ENCODE data around the gene ANKRD30B.
"Not testable (repeated sequence)": the region's sequence is repeated elsewhere in the genome, so short reads cannot be mapped to it uniquely, and the experiment has no call there.

Gene ANKRD30B

GRCh38 chr18:14851533-14851932, 103.6 kb downstream of the ANKRD30B start:
- DNase-seq (ENCODE audit: low read depth, low spot score), result not testable (repeated sequence)

- DNase-seq (ENCODE audit: low read depth, low spot score), result not testable (repeated sequence)
These were observed 107.7 kb downstream of the ANKRD30B start for GRCh38 chr18:14855634-14856033.

- not testable (repeated sequence) for DNase-seq (ENCODE audit: low read depth, low spot score)
These were observed 108.3 kb downstream of the ANKRD30B start for GRCh38 chr18:14856256-14856655.

GRCh38 chr18:14858514-14858913, 110.5 kb downstream of the ANKRD30B start:
- DNase-seq (ENCODE audit: low read depth, low spot score), result not testable (repeated sequence)

- DNase-seq (ENCODE audit: low read depth, low spot score), result not testable (repeated sequence)
These were observed 112.0 kb downstream of the ANKRD30B start for GRCh38 chr18:14859995-14860394.

GRCh38 chr18:14866426-14866825, 118.5 kb downstream of the ANKRD30B start:
- not testable (repeated sequence) for DNase-seq (ENCODE audit: low read depth, low spot score)

GRCh38 chr18:14867988-14868387, 120.0 kb downstream of the ANKRD30B start:
- not testable (repeated sequence) for DNase-seq (ENCODE audit: low read depth, low spot score)

- not testable (repeated sequence) for DNase-seq (ENCODE audit: low read depth, low spot score)
These were observed 120.9 kb downstream of the ANKRD30B start for GRCh38 chr18:14868825-14869224.

GRCh38 chr18:14878826-14879225, 130.9 kb downstream of the ANKRD30B start:
- DNase-seq (ENCODE audit: low read depth, low spot score), result not testable (repeated sequence)

- DNase-seq (ENCODE audit: low read depth, low spot score), result no peak
These were observed 152.5 kb downstream of the ANKRD30B start for GRCh38 chr18:14900435-14900834.

Measured in activated naive CD8-positive, alpha-beta T cell treated with anti-CD3 and anti-CD28 coated beads, Interleukin-2, amount 50 U/mL, for 16 hours (primary cell).